Suprapubic skin (tissue), 4 donors: ENCODE measurements around the gene TRMT61B. TPM values are rescaled to one million over a fixed set of nuclear protein-coding genes. Genes with fewer than 3 reads are reported as not detected.

Experiments used
- DNase-seq, 2 donors: peaks; one replicate each; pipeline ENCODE4 v3.0.0-alpha.2; 2019; ENCODE audit warnings: low spot score in 2 of 2
- H3K27ac ChIP-seq: fragments of 200-600 bp; sonication (generic); one replicate; pipeline ENCODE4 v1.5.1; 2019
- H3K27me3 ChIP-seq: fragments of 200-600 bp; sonication (generic); one replicate; pipeline ENCODE4 v1.5.1; 2019
- H3K36me3 ChIP-seq: fragments of 200-600 bp; sonication (generic); one replicate; pipeline ENCODE4 v1.5.1; 2019
- H3K4me1 ChIP-seq: fragments of 200-600 bp; sonication (generic); one replicate; pipeline ENCODE4 v1.5.1; 2019
- H3K4me3 ChIP-seq: fragments of 200-600 bp; sonication (generic); one replicate; pipeline ENCODE4 v1.5.1; 2019; ENCODE audit warnings: mild to moderate bottlenecking
- H3K9me3 ChIP-seq: fragments of 200-600 bp; sonication (generic); one replicate; pipeline ENCODE4 v1.5.1; 2019
- CTCF ChIP-seq, 2 donors: fragments of 200-600 bp in 1 of 2; fragments of 450-650 bp in 1 of 2; sonication (generic) in 1 of 2; IDR thresholded peaks; one replicate each; pipeline ENCODE4 v1.5.1; 2016 to 2019; ENCODE audit warnings: antibody characterized with exemption in 2 of 2, mild to moderate bottlenecking in 1 of 2, moderate library complexity in 1 of 2
- EP300 ChIP-seq: sonication (generic); formaldehyde crosslinking; IDR thresholded peaks from one replicate; pipeline ENCODE4 v1.6.1; 2017; ENCODE audit warnings: antibody characterized with exemption
- POLR2A ChIP-seq, 2 donors: fragments of 450-650 bp; IDR thresholded peaks; one replicate each; pipeline ENCODE4 v1.6.1; 2017; ENCODE audit warnings: antibody characterized with exemption in 2 of 2, mild to moderate bottlenecking in 2 of 2, moderate library complexity in 2 of 2
- POLR2AphosphoS5 ChIP-seq, 3 donors: sonication (generic); formaldehyde crosslinking; IDR thresholded peaks; one replicate each; pipeline ENCODE4 v1.6.1; 2017; ENCODE audit warnings: antibody characterized with exemption in 3 of 3
- WGBS: methylation state at CpG from one replicate; pipeline ENCODE4 v1.1.5; 2018; 5-methylcytosine and 5-hydroxymethylcytosine counted together
- total RNA-seq, 4 donors: library from RNA; depleted of rRNA; stranded (reverse); fragments of >200 nt; gene quantifications; one replicate each; pipeline ENCODE4 v1.1.0, GENCODE V29; 2016

The TRMT61B gene
- total RNA-seq, 4 donors from 2014 or later = 9.4 to 14.5 (median 10.8) TPM

- Histone ChIP-seq H3K36me3 (no peaks in the 10 kb centered on the region), H3K27me3 (no peaks in the 10 kb centered on the region), H3K27ac (no peak overlapping the region), H3K4me1 (peaks cover 39% of the 10 kb centered on the region), H3K4me3 (peak overlapping the region; percentile 94), H3K9me3 (no peaks in the 10 kb centered on the region)
- TF ChIP-seq CTCF (IDR thresholded peaks at IDR 0.05) = no peak
- TF ChIP-seq POLR2A (IDR thresholded peaks at IDR 0.05) = no peak
- no peak for TF ChIP-seq POLR2AphosphoS5 (IDR thresholded peaks at IDR 0.05)
- TF ChIP-seq EP300 = no peak
- WGBS = 90% methylated on average over 12 of the region's 12 CpGs
- no peak for DNase-seq
These were observed 1.5 kb downstream of the TRMT61B start for GRCh38 chr2:28868611-28869010.

- Histone ChIP-seq H3K9me3 (no peaks in the 10 kb centered on the region), H3K36me3 (peaks cover 20% of the 10 kb centered on the region)
These were observed 14.1 kb downstream of the TRMT61B start for GRCh38 chr2:28855977-28856376.

DNA sequence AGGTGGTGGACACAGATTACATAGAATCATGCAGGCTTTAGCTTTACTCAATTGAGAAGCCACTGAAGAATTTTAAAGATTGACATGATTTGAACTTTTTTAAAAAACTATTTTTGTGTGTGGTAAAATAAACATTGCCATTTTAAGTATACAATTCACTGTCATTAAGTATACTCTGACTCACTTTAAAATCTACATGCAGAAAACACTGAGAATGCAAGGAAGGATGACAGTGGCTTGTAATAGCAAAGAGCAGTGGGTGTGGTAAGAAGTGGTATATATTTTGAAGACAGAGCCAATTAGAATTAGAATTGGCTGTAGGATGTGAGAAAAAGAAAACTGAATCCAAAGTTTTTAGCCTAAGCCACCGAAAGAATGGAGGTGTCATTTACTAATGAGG, 14.9 kb downstream of the TRMT61B start:
- H3K27ac ChIP-seq = no peak overlapping the region
- DNase-seq = no peak
- no peaks in the 10 kb centered on the region for H3K9me3 ChIP-seq
- H3K4me1 ChIP-seq = no peaks in the 10 kb centered on the region
- no peak overlapping the region for H3K4me3 ChIP-seq
- TF ChIP-seq POLR2A (IDR thresholded peaks at IDR 0.05) (no peak), POLR2AphosphoS5 (IDR thresholded peaks at IDR 0.05) (no peak), CTCF (IDR thresholded peaks at IDR 0.05) (no peak), EP300 (no peak)
- WGBS = 79% methylated on average over 1 of the region's 1 CpG
- H3K27me3 ChIP-seq = no peaks in the 10 kb centered on the region
- H3K36me3 ChIP-seq = peaks cover 18% of the 10 kb centered on the region

More at GRCh38 chr2:28855977-28856376, 14.1 kb downstream of the TRMT61B start:
- H3K27me3 ChIP-seq = no peaks in the 10 kb centered on the region
- TF ChIP-seq POLR2A (IDR thresholded peaks at IDR 0.05) = no peak
- no peak for TF ChIP-seq EP300
- no peak for TF ChIP-seq CTCF (IDR thresholded peaks at IDR 0.05)
- no peak for TF ChIP-seq POLR2AphosphoS5 (IDR thresholded peaks at IDR 0.05)
- no peak overlapping the region for H3K27ac ChIP-seq
- no peaks in the 10 kb centered on the region for H3K4me1 ChIP-seq
- DNase-seq = no peak
- no peak overlapping the region for H3K4me3 ChIP-seq

GRCh38 chr2:28842042-28842441, 28.1 kb downstream of the TRMT61B start:
- 62% methylated on average over 3 of the region's 3 CpGs for WGBS
- Histone ChIP-seq H3K36me3 (no peaks in the 10 kb centered on the region), H3K27ac (no peak overlapping the region), H3K9me3 (no peaks in the 10 kb centered on the region), H3K4me3 (no peak overlapping the region), H3K4me1 (no peaks in the 10 kb centered on the region), H3K27me3 (no peaks in the 10 kb centered on the region)
- DNase-seq = no peak
- no peak for TF ChIP-seq CTCF (IDR thresholded peaks at IDR 0.05)
- no peak for TF ChIP-seq POLR2A (IDR thresholded peaks at IDR 0.05)
- TF ChIP-seq EP300 = no peak
- no peak for TF ChIP-seq POLR2AphosphoS5 (IDR thresholded peaks at IDR 0.05)

DNA sequence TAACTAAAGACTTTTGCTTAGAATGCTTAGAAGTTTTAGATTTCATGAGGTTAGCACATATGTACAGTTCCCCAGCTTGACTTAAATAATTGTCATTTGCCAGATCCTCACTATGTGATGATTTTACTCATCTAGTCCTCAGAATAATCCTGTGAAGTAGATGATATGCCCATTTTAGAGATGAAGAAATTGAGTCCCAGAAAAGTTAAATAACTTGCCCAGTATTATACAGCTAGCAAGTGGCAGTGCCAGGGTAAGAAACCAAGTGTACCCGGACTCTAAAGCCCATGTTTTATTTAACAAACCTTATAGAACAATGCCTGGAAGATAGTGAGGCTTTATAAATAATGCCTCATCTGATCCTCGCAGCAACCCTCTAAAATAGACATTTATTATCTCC, 31.1 kb downstream of the TRMT61B start:
- H3K27ac ChIP-seq = no peak overlapping the region
- H3K27me3 ChIP-seq = no peaks in the 10 kb centered on the region
- H3K9me3 ChIP-seq = no peaks in the 10 kb centered on the region
- TF ChIP-seq POLR2A (IDR thresholded peaks at IDR 0.05) = no peak
- TF ChIP-seq CTCF (IDR thresholded peaks at IDR 0.05) = no peak
- TF ChIP-seq EP300 = no peak
- no peak for TF ChIP-seq POLR2AphosphoS5 (IDR thresholded peaks at IDR 0.05)
- no peak overlapping the region for H3K4me3 ChIP-seq
- H3K36me3 ChIP-seq = no peaks in the 10 kb centered on the region
- DNase-seq = no peak
- whole genome bisulfite sequencing = 96% methylated on average over 2 of the region's 2 CpGs
- H3K4me1 ChIP-seq = no peaks in the 10 kb centered on the region
